GM21576 (cell line): Measurements from ENCODE around the gene FHL3.

Experiments used
- ATAC-seq: cut with Tn5 transposase; IDR thresholded peaks from one replicate; pipeline ENCODE4 v1.9.1; 2021; ENCODE audit warnings: mild to moderate bottlenecking, moderate library complexity; ENCODE audit not compliant: unreplicated experiment

Gene FHL3

GRCh38 chr1:37947364-37947763 lies 58.0 kb downstream of the FHL3 start:
- no peak for ATAC-seq
